Esophagus muscularis mucosa (tissue), 4 donors: ENCODE results near the gene LMO2.

Source experiments
- CTCF ChIP-seq, 3 experiments: fragments of 200-600 bp in 2 of 3; fragments of 450-650 bp in 1 of 3; sonication (generic) in 2 of 3; IDR thresholded peaks; one replicate each; pipeline ENCODE4 v1.5.1; 2017 to 2019; ENCODE audit warnings: antibody characterized with exemption in 3 of 3, mild to moderate bottlenecking in 2 of 3, moderate library complexity in 1 of 3
- EP300 ChIP-seq: sonication (generic); formaldehyde crosslinking; IDR thresholded peaks from one replicate; pipeline ENCODE4 v1.6.1; 2017; ENCODE audit warnings: antibody characterized with exemption
- POLR2A ChIP-seq: fragments of 450-650 bp; IDR thresholded peaks from one replicate; pipeline ENCODE4 v1.6.1; 2017; ENCODE audit warnings: antibody characterized with exemption, moderate library complexity, mild to moderate bottlenecking, low read depth
- POLR2AphosphoS5 ChIP-seq, 2 donors: sonication (generic); formaldehyde crosslinking; IDR thresholded peaks; one replicate each; pipeline ENCODE4 v1.6.1; 2017; ENCODE audit warnings: antibody characterized with exemption in 2 of 2

- TF ChIP-seq CTCF (IDR thresholded peaks at IDR 0.05) = no peak
- TF ChIP-seq POLR2AphosphoS5 (IDR thresholded peaks at IDR 0.05) = no peak
- no peak for TF ChIP-seq POLR2A
- TF ChIP-seq EP300 = no peak
Observed at GRCh38 chr11:33830903-33831648, 60.8 kb downstream of the LMO2 start.
